D341Med (cell line): Measurements from ENCODE around the gene CCDC197.

Experiments
- DNase-seq: peaks from one replicate; pipeline ENCODE4 v3.0.0; 2012; ENCODE audit warnings: low spot score

Gene CCDC197

GRCh38 chr14:93997082-93997481 is at the start of gene CCDC197:
Gene CCDC197, plus strand, starts transcription at chr14:93997301. Its CDS starts 831 bp downstream, at chr14:93998132.
- no peak for DNase-seq

- no peak for DNase-seq
Observed at GRCh38 chr14:93949511-93950075, 47.5 kb upstream of the CCDC197 start.

- DNase-seq, result no peak
Observed at GRCh38 chr14:93950948-93951634, 46.0 kb upstream of the CCDC197 start.

- DNase-seq, result no peak
Observed at GRCh38 chr14:93951635-93952540, 45.2 kb upstream of the CCDC197 start.

GRCh38 chr14:93952829-93953228 is 44.3 kb upstream of the CCDC197 start:
- DNase-seq, result no peak

- no peak for DNase-seq
Observed at GRCh38 chr14:93953263-93953662, 43.8 kb upstream of the CCDC197 start.

- no peak for DNase-seq
Observed at GRCh38 chr14:93953739-93954515, 43.2 kb upstream of the CCDC197 start.

- no peak for DNase-seq
Observed at GRCh38 chr14:93954516-93954830, 42.6 kb upstream of the CCDC197 start.

- DNase-seq, result no peak
Observed at GRCh38 chr14:93954900-93955849, 41.9 kb upstream of the CCDC197 start.

- DNase-seq, result no peak
Observed at GRCh38 chr14:93955850-93956481, 41.1 kb upstream of the CCDC197 start.

GRCh38 chr14:93956514-93957332 is 40.4 kb upstream of the CCDC197 start:
- no peak for DNase-seq

GRCh38 chr14:93957333-93957710 is 39.8 kb upstream of the CCDC197 start:
- no peak for DNase-seq

- no peak for DNase-seq
Observed at GRCh38 chr14:93957751-93958566, 39.1 kb upstream of the CCDC197 start.

GRCh38 chr14:93958567-93959238 is 38.4 kb upstream of the CCDC197 start:
- no peak for DNase-seq

- DNase-seq, result no peak
Observed at GRCh38 chr14:93959239-93960107, 37.6 kb upstream of the CCDC197 start.

- DNase-seq, result no peak
Observed at GRCh38 chr14:93960108-93960475, 37.0 kb upstream of the CCDC197 start.

GRCh38 chr14:93960774-93961438 is 36.2 kb upstream of the CCDC197 start:
- DNase-seq, result no peak
